ENCODE data around the gene METTL5.

Gene METTL5

GRCh38 chr2:169778446-169778845 lies 46.3 kb downstream of the METTL5 start:
- DNase-seq, result no peak

- DNase-seq, result no peak
Measured at GRCh38 chr2:169776252-169776761, 48.4 kb downstream of the METTL5 start.

GRCh38 chr2:169775765-169776164 lies 48.9 kb downstream of the METTL5 start:
- no peak for DNase-seq

GRCh38 chr2:169775354-169775753 lies 49.4 kb downstream of the METTL5 start:
- DNase-seq, result no peak

GRCh38 chr2:169772651-169773050 lies 52.1 kb downstream of the METTL5 start:
- no peak for DNase-seq

GRCh38 chr2:169771612-169772011 lies 53.1 kb downstream of the METTL5 start:
- DNase-seq, result no peak

GRCh38 chr2:169771021-169771420 lies 53.7 kb downstream of the METTL5 start:
- DNase-seq, result no peak

- DNase-seq, result peak; percentile 71
Measured at GRCh38 chr2:169768262-169768995, 56.3 kb downstream of the METTL5 start.

GRCh38 chr2:169767243-169767888 lies 57.3 kb downstream of the METTL5 start:
- DNase-seq, result peak; percentile 66

- no peak for DNase-seq
Measured at GRCh38 chr2:169765523-169765922, 59.2 kb downstream of the METTL5 start.

- DNase-seq, result no peak
Measured at GRCh38 chr2:169761970-169762292, 62.8 kb downstream of the METTL5 start.

All from activated CD8-positive, alpha-beta memory T cell treated with anti-CD3 and anti-CD28 coated beads for 24 hours (primary cell).